ENCODE results near the gene ADAM11.
"Not testable (repeated sequence)": the region's sequence is repeated elsewhere in the genome, so short reads cannot be mapped to it uniquely, and the experiment has no call there.

Gene ADAM11

GRCh38 chr17:44795928-44796327 lies 37.1 kb downstream of the ADAM11 start:
- DNase-seq (ENCODE audit: low spot score) = no peak

DNA sequence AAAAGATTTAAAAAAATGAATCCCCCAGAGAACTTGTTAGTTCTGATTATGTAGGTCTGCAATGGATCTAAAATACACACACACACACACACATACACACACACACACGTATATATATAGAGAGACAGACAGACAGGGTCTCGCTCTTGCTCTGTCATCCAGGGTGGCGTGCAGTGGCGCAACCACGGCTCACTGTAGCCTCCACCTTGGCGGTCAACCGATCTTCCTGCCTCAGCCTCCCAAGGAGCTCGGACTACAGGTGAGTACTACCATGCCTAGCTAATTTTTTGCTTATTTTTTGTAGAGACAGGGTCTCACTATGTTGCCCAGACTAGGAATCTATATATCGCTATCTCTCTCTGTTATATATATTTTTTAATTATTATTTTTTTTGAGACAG lies 37.9 kb downstream of the ADAM11 start:
- DNase-seq (ENCODE audit: low spot score) = no peak

DNA sequence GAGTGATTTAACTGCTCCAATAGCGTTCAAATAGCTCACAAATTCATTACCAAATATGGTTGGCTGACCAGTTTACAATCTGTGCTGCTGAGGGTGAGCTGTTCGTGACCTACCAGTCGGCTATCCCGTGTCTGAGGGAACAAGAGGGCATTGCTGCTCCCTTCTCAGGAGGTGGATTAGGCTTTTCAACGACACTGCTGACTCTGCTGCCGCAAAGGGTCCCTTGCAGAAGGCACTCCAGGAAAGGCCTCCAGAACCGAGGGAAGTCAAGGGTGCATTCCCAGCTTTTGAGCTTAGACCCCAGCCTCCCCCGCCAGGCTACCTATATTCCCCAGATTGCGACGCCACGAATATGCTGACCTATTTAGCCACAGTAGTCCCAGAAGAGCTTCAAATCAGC lies 39.0 kb downstream of the ADAM11 start:
- peak; percentile 69 for DNase-seq (ENCODE audit: low spot score)

GRCh38 chr17:44798356-44798755 lies 39.6 kb downstream of the ADAM11 start:
- DNase-seq (ENCODE audit: low spot score) = no peak

- DNase-seq (ENCODE audit: low spot score) = no peak
Measured at GRCh38 chr17:44801880-44802279, 43.1 kb downstream of the ADAM11 start.

DNA sequence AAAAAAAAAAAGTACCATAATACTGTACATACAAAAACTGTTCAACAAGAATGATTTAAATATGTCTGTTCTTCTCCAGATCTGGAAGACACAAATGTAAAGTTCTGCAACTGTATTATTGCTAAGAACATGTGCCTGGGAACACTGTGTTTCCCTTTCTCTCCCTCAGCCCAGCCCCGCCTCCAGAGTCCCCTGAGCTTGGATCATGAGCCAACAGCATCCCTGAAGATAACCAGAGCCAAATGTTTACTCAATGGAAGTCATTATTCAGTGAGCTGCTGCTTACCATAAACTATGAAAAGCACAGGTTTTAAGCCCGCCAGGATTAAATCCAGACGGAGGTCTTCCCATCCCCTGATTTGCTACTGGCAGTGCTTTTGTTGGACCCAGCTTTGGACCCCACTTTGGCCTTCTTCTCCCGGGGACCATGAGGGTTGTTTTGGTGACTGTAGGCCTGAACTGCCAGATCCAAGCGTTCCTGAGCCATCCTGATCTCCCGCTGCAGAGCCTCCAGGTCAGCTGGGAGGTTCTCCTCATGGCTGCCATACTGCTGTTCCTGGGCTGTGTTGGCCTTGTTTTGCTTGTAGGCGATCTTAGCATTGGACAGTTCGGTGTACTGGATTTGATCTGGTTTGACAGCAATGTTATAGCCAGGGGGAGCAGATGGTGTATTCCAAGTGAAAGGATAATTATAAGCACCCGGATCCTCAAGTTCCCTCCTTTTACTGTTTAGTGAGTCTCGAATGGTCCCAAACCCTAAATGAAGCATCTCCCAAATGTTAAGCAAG lies 45.7 kb downstream of the ADAM11 start:
- peak; percentile 60 for DNase-seq (ENCODE audit: low spot score)

DNA sequence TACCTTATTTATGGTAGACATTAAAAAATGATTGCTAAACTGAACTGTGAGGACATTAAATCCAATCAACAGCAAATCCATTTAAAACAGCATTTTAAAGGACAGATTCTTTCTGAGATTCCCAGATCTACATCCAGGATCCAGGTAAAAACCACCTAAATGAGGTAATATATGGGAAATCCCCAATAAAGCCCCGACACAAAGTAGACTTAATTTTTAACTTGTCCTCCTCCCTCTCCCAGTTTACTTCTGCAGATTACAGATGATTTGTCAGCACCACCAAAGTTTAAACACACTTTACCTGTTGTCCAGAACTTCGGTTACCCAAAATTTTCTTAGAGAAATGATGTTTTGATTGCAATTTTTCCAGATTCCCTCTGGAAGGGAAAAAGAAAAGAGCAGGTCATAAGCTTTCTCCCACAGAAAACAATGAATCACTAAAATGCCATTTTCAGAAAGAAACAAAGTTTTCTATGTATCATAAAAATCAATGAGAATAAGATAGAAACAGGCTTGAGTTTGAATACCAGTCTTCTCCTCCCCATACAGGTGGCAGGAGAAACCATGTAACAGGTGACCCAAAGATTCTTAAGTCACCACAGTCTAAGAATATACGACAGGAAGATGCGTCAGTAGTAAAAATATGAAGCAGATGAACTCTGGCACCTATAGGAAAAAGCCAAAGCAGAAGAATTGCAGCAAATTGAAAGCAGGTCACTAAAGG lies 48.5 kb downstream of the ADAM11 start:
- DNase-seq (ENCODE audit: low spot score) = no peak

DNA sequence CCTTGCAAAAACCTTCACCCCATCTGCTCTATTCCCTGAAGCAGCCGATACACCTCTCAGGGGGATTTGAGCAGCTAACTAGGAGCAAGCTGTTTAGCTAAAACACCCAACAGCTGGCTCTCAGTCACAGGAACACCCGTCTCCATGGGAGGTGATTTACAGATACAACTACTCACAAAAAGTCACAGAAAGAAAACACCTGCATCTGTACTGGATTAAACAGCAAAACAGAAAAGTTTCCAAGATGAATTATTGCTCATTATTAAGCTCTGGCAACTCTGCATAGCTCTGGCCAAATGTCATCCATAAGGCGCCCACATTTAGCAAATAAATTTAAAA lies 49.0 kb downstream of the ADAM11 start:
- DNase-seq (ENCODE audit: low spot score) = no peak

DNA sequence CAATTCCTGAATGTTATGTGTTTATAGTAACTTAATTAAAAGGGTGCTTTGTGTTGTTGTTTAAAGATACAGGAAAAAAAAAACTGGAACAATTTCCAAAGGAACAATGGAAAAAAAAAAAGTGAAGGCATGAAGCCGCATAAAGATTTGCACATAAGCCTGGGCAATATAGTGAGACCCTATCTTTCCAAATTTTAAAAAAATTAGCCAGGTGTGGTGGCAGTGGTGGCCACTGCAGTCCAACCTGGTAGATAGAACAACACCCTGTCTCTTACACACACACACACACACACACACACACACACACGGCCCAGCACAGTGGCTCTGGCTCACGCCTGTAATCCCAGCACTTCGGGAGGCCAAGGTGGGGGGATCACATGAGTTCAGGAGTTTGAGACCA lies 49.4 kb downstream of the ADAM11 start:
- no peak for DNase-seq (ENCODE audit: low spot score)

GRCh38 chr17:44808656-44809388 lies 50.0 kb downstream of the ADAM11 start:
- not testable (repeated sequence) for DNase-seq (ENCODE audit: low spot score)

DNA sequence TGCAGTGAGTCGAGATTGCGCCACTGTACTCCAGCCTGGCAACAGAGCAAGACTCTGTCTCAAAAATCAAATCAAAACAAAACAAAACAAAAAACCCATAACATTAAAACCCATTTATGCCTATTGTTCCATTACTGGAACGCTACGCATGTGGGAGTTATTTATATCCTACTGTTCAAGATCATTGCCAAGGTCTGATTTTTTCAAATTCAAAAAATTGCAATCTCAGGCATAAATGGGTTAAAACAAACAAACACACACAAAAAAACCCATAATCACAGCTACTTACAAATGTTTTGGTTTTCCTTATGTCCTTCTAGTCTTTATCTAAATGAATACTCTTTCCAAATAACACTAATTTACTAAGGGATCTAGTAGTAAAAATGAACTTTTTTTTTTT lies 53.5 kb downstream of the ADAM11 start:
- no peak for DNase-seq (ENCODE audit: low spot score)

- not testable (repeated sequence) for DNase-seq (ENCODE audit: low spot score)
Measured at GRCh38 chr17:44818508-44818907, 59.7 kb downstream of the ADAM11 start.

DNA sequence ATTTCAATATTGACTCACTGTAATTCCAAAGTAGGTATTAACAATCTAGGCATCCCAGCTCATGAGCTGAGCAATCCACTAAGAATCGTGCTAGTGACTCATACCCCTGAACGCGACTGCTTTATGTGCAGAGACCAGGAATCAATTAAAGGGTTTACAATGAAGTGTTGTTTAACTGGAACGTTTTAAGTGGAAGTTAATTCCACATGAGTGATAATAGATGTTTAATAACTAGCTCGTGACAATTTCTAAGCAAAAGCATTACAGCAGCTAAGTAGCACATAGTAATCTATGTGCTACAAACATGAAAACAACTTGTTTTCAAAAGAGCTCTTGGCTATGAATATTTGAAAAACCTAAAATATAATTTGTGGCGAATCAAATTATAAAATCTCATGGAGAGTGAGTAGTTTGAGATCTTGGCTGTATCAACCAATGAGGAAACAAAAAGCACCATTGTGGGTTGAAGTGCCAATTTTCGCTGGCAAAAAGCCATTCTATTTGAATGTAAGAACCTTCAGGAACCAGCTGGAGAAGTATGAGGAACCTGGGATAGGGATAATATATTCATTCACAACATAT lies 61.9 kb downstream of the ADAM11 start:
- peak; percentile 73 for DNase-seq (ENCODE audit: low spot score)

GRCh38 chr17:44825236-44825635 lies 66.4 kb downstream of the ADAM11 start:
- not testable (repeated sequence) for DNase-seq (ENCODE audit: low spot score)

- DNase-seq (ENCODE audit: low spot score) = no peak
Measured at GRCh38 chr17:44826123-44826790, 67.5 kb downstream of the ADAM11 start.

GRCh38 chr17:44827863-44828262 lies 69.1 kb downstream of the ADAM11 start:
- no peak for DNase-seq (ENCODE audit: low spot score)

DNA sequence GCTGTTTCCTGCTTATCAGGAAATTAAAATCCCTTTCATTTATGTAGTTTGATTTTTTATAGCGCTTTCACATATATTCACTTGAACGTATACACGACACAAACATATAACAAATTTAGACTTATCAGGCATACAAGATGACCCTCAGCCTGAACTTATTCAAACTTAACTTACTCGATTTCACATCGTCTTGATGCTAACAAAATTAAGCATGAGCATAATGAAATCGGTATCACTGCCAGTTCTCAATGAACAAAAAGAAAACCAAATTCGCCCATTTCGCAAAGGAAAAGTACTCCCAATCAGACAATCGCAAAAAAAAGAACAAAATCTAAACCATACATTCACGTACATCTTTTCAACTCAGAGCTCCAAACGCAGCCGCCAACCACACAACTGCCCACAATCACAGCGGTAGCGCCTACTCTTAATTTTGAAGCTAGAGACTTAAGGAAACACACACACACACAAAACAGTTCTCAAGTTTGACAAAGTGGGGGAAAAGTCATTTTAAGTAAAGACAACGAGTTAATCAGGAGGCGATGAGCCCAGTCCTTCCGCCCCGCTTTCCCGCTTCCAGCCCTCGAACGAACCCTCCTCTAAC lies 70.2 kb downstream of the ADAM11 start:
- no peak for DNase-seq (ENCODE audit: low spot score)

DNA sequence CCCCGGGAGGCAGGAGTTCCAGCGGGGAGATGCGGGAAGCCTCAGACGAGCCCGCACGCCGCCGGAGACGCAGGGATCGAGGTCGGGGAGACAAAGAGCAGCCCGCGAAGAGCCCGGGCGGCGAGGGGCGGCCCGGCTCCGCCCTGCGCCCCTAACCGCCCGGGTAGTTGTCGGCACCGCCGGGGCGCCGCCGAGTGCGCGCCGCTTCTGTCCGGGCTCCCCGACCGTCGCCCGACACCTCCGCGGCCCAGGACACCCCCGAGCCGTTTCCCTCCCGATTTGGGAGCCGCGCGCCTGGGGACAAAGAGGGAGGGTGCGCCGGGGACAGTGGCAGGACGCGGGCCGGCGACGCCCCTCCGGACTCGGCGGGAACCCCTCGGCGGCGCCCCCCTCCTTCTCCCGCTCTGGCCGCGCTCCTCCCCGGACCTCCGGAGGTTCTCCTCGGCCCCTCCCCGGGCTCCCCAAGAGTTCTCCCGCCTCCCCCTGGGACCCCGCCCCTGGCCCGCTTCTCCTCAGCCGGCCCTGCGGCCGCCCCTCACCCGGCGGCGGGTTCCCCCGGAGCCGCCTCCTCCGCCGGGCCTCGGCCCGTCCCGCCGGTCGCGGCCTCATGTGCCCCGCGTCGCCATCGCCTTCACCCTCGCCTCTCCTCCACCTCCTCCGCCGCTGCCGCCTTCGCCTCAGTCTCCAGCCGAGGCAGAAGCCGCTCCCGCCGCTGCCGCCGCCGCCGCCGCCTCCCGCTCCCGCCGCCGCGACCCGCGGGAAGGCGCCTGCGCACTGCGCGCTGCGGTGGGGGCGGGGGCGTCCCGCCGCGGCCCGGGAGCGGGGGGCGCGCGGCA lies 71.0 kb downstream of the ADAM11 start, which contains the start of gene GJC1:
Gene GJC1 (minus strand): TSS at position 765 of the 836 bp plus-strand sequence. CDS start 24,470 bp downstream, outside the sequence.
- DNase-seq (ENCODE audit: low spot score) = peak; percentile 54

DNA sequence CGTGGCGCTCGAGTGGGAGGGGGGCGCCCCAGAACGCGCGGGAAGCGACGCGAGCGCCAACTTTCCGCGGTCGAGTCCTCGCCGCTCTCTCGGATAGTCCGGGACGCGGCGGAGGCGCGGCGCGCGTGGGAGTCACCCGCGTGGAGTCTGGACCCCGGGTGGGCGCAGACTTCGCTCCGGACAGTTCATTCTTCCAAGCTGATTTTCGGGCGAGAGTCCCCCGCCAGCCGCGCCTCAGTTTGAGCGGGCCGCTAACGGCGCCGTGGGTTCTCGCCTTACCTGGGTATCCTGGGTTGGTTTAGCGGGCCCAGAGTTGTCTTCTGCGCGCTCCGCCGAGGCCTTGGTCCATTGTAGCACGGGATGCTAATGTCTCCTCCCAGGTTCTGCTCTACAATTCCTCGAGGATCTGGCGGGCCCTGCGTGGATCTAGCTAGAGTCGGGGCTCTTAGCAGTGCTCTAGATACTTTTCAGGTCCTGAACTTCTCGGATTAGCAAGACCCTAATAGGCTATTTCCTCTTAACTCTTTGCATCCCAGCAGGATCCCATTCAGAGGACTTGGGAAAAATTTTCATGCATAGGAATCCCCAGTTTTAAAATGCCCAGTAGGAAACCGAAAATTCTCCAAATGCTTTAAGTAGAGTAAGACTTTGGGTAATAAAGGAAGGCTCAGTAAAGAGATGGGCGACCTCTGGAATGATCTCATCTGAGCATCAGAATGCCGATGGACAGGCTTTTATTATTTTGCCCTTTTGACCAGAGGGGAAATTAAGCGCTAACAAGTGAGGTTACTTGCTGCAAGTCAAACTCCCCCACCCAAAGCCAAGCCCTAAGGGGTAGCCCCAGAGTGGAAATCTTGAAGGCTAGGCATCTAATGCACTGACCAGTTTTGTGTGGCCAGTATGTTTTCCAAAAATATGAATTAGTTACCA lies 71.8 kb downstream of the ADAM11 start:
- DNase-seq (ENCODE audit: low spot score) = no peak

Data from hepatic stellate cell (primary cell).